ENCODE results near the gene STK38.

GRCh38 chr6:36563237-36563927, 16.1 kb upstream of the STK38 start:
- TF ChIP-seq ZNF565 (CRISPR knock-in tag; conservative IDR thresholded peaks at IDR 0.05; ENCODE audit: low read depth) = no peak
- no peak for TF ChIP-seq ZNF8 (CRISPR knock-in tag; IDR thresholded peaks at IDR 0.05)
- TF ChIP-seq GLIS3 (CRISPR knock-in tag; IDR thresholded peaks at IDR 0.05) = no peak
